SK-N-SH (cell line): Measurements from ENCODE around the gene GJA8. TPM values are rescaled to one million over a fixed set of nuclear protein-coding genes. Genes with fewer than 3 reads are reported as not detected.
"Not testable (repeated sequence)": the region's sequence is repeated elsewhere in the genome, so short reads cannot be mapped to it uniquely, and the experiment has no call there.

Experiments
- CTCF ChIA-PET: fragments of 300-600, 350-600 bp; formaldehyde crosslinking; extraction: SDS; loops from one replicate; lab custom pipeline; 2021; lab: Yijun Ruan, JAX
- POLR2A ChIA-PET: fragments of 350-600 bp; sonication (Branson Sonifier 250); formaldehyde crosslinking; extraction: SDS; loops from one replicate; lab custom pipeline; 2020; ENCODE audit warnings: antibody characterized with exemption, inconsistent platforms; lab: Yijun Ruan, JAX
- DNase-seq: peaks from one replicate; pipeline ENCODE4 v3.0.0; 2012
- H2AFZ ChIP-seq: fragments of 200-600 bp; sonication (generic); 2 replicates; pipeline ENCODE4 v1.8.1; 2016; ENCODE audit warnings: antibody characterized with exemption, mild to moderate bottlenecking, low read depth
- H3F3A ChIP-seq: fragments of 200-600 bp; sonication (generic); replicated peaks from 2 replicates; pipeline ENCODE3; 2016; ENCODE audit warnings: antibody characterized with exemption, mild to moderate bottlenecking; ENCODE audit not compliant: insufficient read depth
- H3K27ac ChIP-seq, 2 experiments: fragments of 200-500 bp in 1 of 2; fragments of 200-600 bp in 1 of 2; sonication (Bioruptor generic) in 1 of 2; sonication (generic), shearing (Covaris generic) in 1 of 2; 2 replicates each; pipeline versions ENCODE4 v1.5.1 to v1.6.1; 2014 to 2016; ENCODE audit warnings: low read depth in 2 of 2, inconsistent platforms in 1 of 2, low read length in 1 of 2, mild to moderate bottlenecking in 1 of 2, mixed read lengths in 1 of 2
- H3K27me3 ChIP-seq: fragments of 200-600 bp; sonication (generic), shearing (Covaris generic); 2 replicates; pipeline ENCODE4 v1.6.1; 2016; ENCODE audit warnings: mixed run types; ENCODE audit not compliant: insufficient read depth
- H3K36me3 ChIP-seq, 2 experiments: fragments of 200-500 bp in 1 of 2; fragments of 200-600 bp in 1 of 2; sonication (Bioruptor generic) in 1 of 2; sonication (generic) in 1 of 2; replicated peaks in 1 of 2; 2 replicates each; pipeline versions ENCODE3 to v1.5.1; 2014 to 2016; ENCODE audit warnings: low read length in 1 of 2, mild to moderate bottlenecking in 1 of 2; ENCODE audit not compliant: insufficient read depth in 2 of 2, control insufficient read depth in 1 of 2
- H3K4me1 ChIP-seq, 2 experiments: fragments of 200-500 bp in 1 of 2; fragments of 200-600 bp in 1 of 2; sonication (Bioruptor generic) in 1 of 2; sonication (generic), shearing (Covaris generic) in 1 of 2; 2 replicates each; pipeline versions ENCODE4 v1.5.1 to v1.6.1; 2014 to 2016; ENCODE audit warnings: low read depth in 1 of 2, low read length in 1 of 2, mixed run types in 1 of 2; ENCODE audit not compliant: insufficient read depth in 2 of 2, control insufficient read depth in 1 of 2
- H3K4me2 ChIP-seq: fragments of 200-600 bp; sonication (generic), shearing (Covaris generic); 2 replicates; pipeline ENCODE4 v1.6.1; 2017; ENCODE audit warnings: mixed run types
- H3K4me3 ChIP-seq, 2 experiments: fragments of 200-500 bp in 1 of 2; fragments of 200-600 bp in 1 of 2; sonication (Bioruptor generic) in 1 of 2; sonication (generic), shearing (Covaris generic) in 1 of 2; 2 replicates each; pipeline versions ENCODE4 v1.5.1 to v1.8.1; 2014 to 2016; ENCODE audit warnings: low read depth in 2 of 2, inconsistent platforms in 1 of 2, low read length in 1 of 2, mild to moderate bottlenecking in 1 of 2, mixed read lengths in 1 of 2, moderate library complexity in 1 of 2
- H3K79me2 ChIP-seq: fragments of 200-600 bp; sonication (generic); 2 replicates; pipeline ENCODE4 v1.8.1; 2017; ENCODE audit warnings: mild to moderate bottlenecking; ENCODE audit not compliant: insufficient read depth
- H3K9ac ChIP-seq: fragments of 200-600 bp; sonication (generic); 2 replicates; pipeline ENCODE4 v1.6.1; 2017; ENCODE audit warnings: mixed run types
- H3K9me2 ChIP-seq: fragments of 200-600 bp; sonication (generic); 2 replicates; pipeline ENCODE4 v1.6.1; 2017; ENCODE audit warnings: mixed run types
- H3K9me3 ChIP-seq: fragments of 200-600 bp; sonication (generic); 2 replicates; pipeline ENCODE4 v1.6.1; 2017; ENCODE audit warnings: mixed run types, mild to moderate bottlenecking, moderate library complexity
- H4K20me1 ChIP-seq: fragments of 200-600 bp; sonication (generic); 2 replicates; pipeline ENCODE4 v1.6.1; 2017; ENCODE audit warnings: mild to moderate bottlenecking, mixed run types; ENCODE audit not compliant: insufficient read depth
- WGBS: methylation state at CpG from one replicate; pipeline ENCODE4 v1.1.6; 2017; ENCODE audit warnings: low lambda C conversion rate; 5-methylcytosine and 5-hydroxymethylcytosine counted together
- polyA plus RNA-seq, 3 experiments: library from polyadenylated mRNA; depleted of rRNA; stranded (reverse); fragments of >200 nt; gene quantifications; 2 replicates each; pipeline ENCODE4 v1.2.3, GENCODE V29; 2012

GJA8 gene
- polyA plus RNA-seq, 1 of the 3 experiments (the other 2 are of a cell fraction): not detected

DNA sequence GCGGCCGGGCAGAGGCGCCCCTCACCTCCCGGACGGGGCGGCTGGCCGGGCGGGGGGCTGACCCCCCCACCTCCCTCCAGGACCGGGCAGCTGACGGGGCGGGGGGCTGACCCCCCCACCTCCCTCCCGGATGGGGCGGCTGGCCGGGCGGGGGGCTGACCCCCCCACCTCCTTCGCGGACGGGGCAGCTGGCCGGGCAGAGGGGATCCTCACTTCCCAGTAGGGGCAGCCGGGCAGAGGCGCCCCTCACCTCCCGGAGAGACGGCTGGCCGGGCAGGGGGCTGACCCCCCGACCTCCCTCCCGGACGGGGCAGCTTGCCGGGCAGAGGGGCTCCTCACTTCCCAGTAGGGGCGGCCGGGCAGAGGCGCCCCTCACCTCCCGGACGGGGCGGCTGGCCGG lies 46.9 kb downstream of the GJA8 start:
- DNase-seq, H3K79me2 ChIP-seq, POLR2A ChIA-PET, H3K27me3 ChIP-seq, H3K9me3 ChIP-seq, H3K4me2 ChIP-seq, H3K9ac ChIP-seq, H3K9me2 ChIP-seq, H3F3A ChIP-seq, H3K36me3 ChIP-seq, H3K4me1 ChIP-seq, H3K4me3 ChIP-seq, H2AFZ ChIP-seq, H4K20me1 ChIP-seq, H3K27ac ChIP-seq, CTCF ChIA-PET: not testable (repeated sequence)
- WGBS: 100% methylated on average over 3 of the region's 35 CpGs

Other genes with a start within 250 kb of the GJA8 start
- gene ACP6, start 232.3 kb upstream of the GJA8 start, polyA plus RNA-seq (2012; rRNA removed): 10.9 and 16.2 TPM in 2 replicates
- not detected in 2 replicates for gene GJA5, start 142.2 kb upstream of the GJA8 start, polyA plus RNA-seq (2012; rRNA removed)
- gene GPR89B, start 25.6 kb downstream of the GJA8 start, polyA plus RNA-seq (2012; rRNA removed): 6.4 and 10.2 TPM in 2 replicates
- 7.3 and 10.1 TPM in 2 replicates for gene NBPF11, start 249.5 kb downstream of the GJA8 start, polyA plus RNA-seq (2012; rRNA removed)